ENCODE results near the gene APLP2.

GRCh38 chr11:130157840-130158239 is 88.1 kb downstream of the APLP2 start:
- no peak for TF ChIP-seq CTCF (IDR thresholded peaks at IDR 0.05)
- TF ChIP-seq ZFX (IDR thresholded peaks at IDR 0.05; ENCODE audit: borderline replicate concordance) = no peak
